GM18526 (cell line): ENCODE data around the gene RFTN1.

Source experiments
- POLR2A ChIP-seq: IDR thresholded peaks from 3 replicates; pipeline ENCODE4 v1.6.1; 2011; ENCODE audit not compliant: insufficient read length; ENCODE audit errors: extremely low read depth

RFTN1 gene

GRCh38 chr3:16472593-16472992 is 40.9 kb downstream of the RFTN1 start:
- no peak for TF ChIP-seq POLR2A

- TF ChIP-seq POLR2A: no peak
These were observed 41.6 kb downstream of the RFTN1 start for GRCh38 chr3:16471897-16472296.

- no peak for TF ChIP-seq POLR2A
These were observed 42.9 kb downstream of the RFTN1 start for GRCh38 chr3:16470590-16470989.

GRCh38 chr3:16468336-16469098 is 45.0 kb downstream of the RFTN1 start:
- no peak for TF ChIP-seq POLR2A

- TF ChIP-seq POLR2A: no peak
These were observed 45.5 kb downstream of the RFTN1 start for GRCh38 chr3:16468002-16468335.

- no peak for TF ChIP-seq POLR2A
These were observed 46.1 kb downstream of the RFTN1 start for GRCh38 chr3:16467393-16467792.

GRCh38 chr3:16466822-16467221 is 46.7 kb downstream of the RFTN1 start:
- no peak for TF ChIP-seq POLR2A

- no peak for TF ChIP-seq POLR2A
These were observed 48.9 kb downstream of the RFTN1 start for GRCh38 chr3:16464511-16465148.

GRCh38 chr3:16463914-16464313 is 49.6 kb downstream of the RFTN1 start:
- no peak for TF ChIP-seq POLR2A

GRCh38 chr3:16463119-16463518 is 50.4 kb downstream of the RFTN1 start:
- no peak for TF ChIP-seq POLR2A

GRCh38 chr3:16462679-16463078 is 50.8 kb downstream of the RFTN1 start:
- TF ChIP-seq POLR2A: no peak

- no peak for TF ChIP-seq POLR2A
These were observed 51.8 kb downstream of the RFTN1 start for GRCh38 chr3:16461463-16462245.

- no peak for TF ChIP-seq POLR2A
These were observed 52.6 kb downstream of the RFTN1 start for GRCh38 chr3:16460886-16461285.

- no peak for TF ChIP-seq POLR2A
These were observed 53.2 kb downstream of the RFTN1 start for GRCh38 chr3:16460273-16460672.

GRCh38 chr3:16456784-16457415 is 56.6 kb downstream of the RFTN1 start:
- no peak for TF ChIP-seq POLR2A

- TF ChIP-seq POLR2A: no peak
These were observed 57.5 kb downstream of the RFTN1 start for GRCh38 chr3:16455966-16456365.
